Ureter (tissue), 1 donor: ENCODE results near the gene PDHX. TPM values are rescaled to one million over a fixed set of nuclear protein-coding genes. Genes with fewer than 3 reads are reported as not detected.
"Not testable (repeated sequence)": the region's sequence is repeated elsewhere in the genome, so short reads cannot be mapped to it uniquely, and the experiment has no call there.

Source experiments
- DNase-seq: peaks from one replicate; pipeline ENCODE4 v3.0.0-alpha.2; 2020; ENCODE audit warnings: low spot score
- total RNA-seq: library from RNA; stranded (reverse); gene quantifications from one replicate; pipeline ENCODE4 v1.2.4, GENCODE V29; 2023
- donor health status: DM: yes; HTN: yes; CAD: no.

The PDHX gene
- total RNA-seq, 1 donor from 2014 or later, result 39.4 TPM

DNA sequence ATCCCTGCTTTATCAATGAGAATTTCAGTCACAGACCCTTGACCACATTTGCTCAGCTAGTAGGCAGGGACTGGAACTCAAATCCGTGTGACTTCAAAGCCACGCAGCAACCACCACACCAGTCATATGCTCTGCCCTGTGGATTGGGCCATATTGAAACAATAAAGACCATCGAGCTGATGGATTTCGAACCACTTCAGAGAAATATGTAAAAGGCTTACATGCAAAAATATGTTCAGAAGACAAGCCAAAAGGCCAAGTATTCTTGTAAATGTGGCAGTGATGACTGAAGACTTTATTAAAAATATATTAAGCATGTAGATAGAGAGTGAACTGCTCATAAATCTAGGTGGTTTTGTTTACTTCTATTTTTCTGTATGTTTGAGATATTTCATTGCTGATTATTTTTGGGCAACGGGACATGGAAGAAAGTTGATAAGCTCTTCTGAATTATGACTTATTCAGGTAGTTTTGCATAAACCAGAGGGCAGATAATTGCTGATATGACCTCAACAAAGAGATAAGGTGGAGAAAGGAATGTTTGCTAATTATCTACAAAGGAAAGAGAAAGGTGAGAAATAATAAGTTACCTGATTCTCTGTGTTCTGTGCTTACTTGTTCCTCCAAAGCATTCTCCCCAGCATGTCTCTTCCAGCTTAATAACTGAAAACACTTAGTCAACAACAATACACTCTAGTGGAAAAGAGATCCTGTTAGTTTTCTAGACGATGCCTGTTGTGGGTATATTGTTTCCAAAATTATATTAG, 99.4 kb downstream of the PDHX start:
- no peak for DNase-seq

- no peak for DNase-seq
These were observed 100.5 kb downstream of the PDHX start for GRCh38 chr11:35016916-35017315.

GRCh38 chr11:35017528-35018342, 101.3 kb downstream of the PDHX start:
- no peak for DNase-seq

- DNase-seq, result no peak
These were observed 105.2 kb downstream of the PDHX start for GRCh38 chr11:35021589-35021988.

- not testable (repeated sequence) for DNase-seq
These were observed 107.5 kb downstream of the PDHX start for GRCh38 chr11:35023940-35024339.

GRCh38 chr11:35028007-35028406, 111.6 kb downstream of the PDHX start:
- not testable (repeated sequence) for DNase-seq

DNA sequence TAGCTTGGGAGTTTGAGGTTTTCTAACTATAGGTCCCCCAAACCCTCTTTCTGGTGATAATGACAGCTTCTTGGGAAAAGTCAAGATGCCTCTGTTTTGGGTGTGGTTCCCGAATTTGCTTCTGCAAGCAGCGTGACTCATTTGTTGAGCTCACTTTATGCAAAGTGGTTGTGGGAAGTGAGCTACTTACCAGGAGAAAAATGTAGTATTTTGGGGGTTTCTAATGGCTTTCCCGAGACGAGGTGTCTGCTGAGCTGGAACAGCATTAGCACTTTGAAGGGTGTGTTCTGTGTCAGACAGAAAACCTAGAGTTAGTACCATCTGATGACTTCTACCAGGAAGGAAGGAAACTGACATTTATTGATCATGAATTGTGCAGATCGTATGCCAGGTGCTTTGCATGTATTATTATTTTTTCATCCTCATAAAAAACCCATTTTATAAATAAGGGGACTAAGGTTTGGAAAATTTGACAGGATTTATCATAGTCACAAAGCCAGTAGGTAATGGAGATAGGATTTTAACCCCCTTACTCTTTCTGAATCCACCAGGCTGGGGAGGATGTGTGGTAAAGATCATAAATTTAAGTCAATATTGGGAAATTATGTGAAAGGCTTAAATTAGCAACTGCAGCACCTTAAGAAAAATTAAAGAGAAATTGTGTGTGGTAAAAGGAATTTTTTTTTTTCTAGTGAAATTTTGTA, 113.7 kb downstream of the PDHX start:
- no peak for DNase-seq

DNA sequence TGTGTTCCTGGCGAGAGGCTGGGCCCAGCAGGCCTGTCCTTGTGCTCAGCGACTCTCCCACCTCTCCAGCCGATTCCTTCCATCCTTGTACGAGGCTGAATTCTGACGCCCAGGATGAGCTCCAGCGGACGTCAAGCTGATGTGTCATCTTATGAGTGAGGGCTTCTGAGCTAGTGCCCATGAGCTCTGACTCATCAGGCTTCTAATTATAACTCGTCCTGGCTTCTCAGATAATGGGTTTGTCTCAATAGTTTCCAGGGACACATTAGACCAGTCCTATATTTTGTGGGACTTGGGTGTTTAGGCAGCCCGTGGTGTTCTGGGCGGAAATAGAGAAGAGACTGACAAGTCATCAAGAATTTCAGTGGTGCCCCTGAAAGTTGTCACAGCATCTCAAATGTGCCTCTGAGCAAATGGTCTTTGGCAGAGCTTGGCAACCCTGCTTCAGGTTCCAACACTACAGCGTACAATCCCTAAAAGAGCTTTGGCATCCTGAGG, 114.3 kb downstream of the PDHX start:
- no peak for DNase-seq

DNA sequence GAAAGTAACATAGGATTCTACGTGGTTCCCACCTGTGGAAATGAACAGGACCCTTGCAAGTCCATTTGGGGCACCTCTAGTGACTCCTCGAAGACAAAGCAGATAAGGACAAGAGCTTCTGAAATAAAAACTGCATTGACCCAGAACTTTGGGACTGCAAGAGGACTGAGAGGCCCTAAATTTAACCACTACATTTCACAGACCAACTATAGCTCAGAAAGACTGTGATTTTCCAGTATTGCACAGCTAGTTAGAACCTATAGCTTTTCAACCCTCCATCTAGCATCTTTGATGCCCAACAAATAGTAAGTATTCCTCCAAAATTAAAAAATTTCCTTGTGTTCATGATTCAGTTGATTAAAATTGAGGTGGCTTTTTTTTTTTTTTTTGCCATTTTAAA, 114.9 kb downstream of the PDHX start:
- no peak for DNase-seq

DNA sequence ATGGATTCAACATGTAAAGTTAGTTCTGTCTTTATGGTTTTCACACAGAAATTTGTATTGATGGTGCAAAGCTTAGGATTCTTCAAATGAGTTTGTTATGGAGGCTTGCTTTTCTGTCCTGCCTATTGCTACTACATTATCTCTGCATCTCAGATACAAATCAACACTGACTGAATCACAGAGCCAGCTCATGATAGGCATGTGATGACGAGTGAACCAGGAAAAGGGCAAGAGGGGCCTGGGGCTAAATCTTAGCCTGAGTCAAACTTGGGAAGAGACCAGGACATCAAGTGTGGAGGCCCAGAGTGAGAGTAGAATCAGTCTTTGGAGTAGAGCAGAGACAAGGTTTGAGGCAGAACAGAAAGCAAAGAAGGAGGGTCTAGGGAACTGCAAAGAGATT, 115.4 kb downstream of the PDHX start:
- no peak for DNase-seq

- no peak for DNase-seq
These were observed 116.6 kb downstream of the PDHX start for GRCh38 chr11:35033011-35033410.

GRCh38 chr11:35034401-35034800, 118.0 kb downstream of the PDHX start:
- DNase-seq, result no peak

GRCh38 chr11:35035894-35036408, 119.5 kb downstream of the PDHX start:
- DNase-seq, result no peak

DNA sequence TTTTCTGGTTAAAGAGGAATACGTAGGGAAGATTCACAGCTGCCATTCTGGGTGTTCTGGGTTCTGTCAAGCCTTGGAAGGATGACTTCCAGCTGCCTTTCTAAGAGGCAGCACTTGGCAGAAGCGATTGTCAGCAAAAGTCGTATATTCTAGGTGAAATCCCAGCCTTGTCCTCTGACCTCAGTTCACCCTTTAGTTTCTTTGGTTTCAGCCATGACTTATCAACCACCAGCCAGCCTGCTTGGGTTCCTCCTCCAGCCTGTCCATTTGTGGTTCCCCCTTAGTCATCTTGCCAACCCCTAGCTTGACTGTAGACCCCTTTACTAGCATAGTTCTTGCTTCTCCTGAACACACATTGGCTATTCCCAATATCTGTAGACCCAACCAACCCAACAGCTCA, 120.2 kb downstream of the PDHX start:
- DNase-seq, result no peak

- DNase-seq, result no peak
These were observed 122.0 kb downstream of the PDHX start for GRCh38 chr11:35038211-35038928.

GRCh38 chr11:35039076-35039475, 122.7 kb downstream of the PDHX start:
- no peak for DNase-seq

DNA sequence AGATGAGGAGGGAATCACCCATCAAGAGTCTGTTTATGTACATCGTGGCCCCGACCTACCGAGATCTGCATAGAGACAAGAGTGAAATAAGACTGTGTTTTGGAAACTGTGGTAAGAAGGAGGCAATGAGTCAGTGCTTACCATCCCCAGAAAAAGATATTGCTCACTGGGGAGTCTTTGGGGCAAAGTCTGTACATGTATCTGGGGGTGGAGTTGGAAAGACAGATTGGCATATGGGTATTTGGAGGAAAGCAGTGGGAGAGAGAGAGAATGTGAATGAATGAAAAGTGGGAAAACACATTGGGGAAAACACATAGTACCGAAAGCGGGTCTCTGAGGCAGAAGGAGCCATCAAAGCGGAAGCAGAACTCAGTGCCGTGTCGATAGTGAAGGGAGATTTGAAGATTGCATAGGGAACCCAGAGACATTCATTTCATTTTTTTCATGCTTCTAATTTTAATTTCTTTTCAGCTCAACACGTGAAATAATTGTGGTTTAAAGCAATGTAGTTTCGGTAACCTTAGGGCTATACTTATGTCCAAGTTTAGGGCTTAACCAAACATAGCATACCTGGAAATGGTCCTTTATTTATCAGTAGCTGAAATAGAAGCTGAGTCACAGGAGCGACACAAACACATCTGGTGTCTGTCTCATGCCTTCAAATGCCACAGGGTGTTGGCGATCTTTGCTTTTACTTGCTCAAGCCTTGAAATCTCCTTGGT, 124.0 kb downstream of the PDHX start:
- DNase-seq, result no peak

DNA sequence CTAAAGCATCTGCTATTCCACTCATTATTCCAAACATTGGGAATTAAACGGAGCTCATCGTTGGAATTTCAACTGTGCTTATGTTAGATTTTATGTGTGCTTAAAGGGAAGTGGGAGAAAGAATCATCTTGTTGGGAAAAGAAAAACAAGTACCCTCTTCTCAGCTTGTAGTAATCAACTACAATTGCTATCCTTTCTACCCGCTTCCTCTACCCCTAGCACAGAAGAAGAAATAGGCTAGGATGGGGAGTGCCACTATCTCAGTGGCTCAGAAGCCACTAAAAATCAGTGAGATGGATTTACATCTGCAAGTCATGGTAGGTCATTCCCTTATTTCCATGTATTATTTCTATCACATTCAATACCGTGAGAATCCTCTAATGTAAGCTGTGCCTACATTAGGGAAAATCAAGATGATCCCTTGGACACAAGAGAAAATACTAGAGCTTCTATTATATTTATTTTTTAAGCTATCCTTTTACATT, 124.7 kb downstream of the PDHX start:
- no peak for DNase-seq

DNA sequence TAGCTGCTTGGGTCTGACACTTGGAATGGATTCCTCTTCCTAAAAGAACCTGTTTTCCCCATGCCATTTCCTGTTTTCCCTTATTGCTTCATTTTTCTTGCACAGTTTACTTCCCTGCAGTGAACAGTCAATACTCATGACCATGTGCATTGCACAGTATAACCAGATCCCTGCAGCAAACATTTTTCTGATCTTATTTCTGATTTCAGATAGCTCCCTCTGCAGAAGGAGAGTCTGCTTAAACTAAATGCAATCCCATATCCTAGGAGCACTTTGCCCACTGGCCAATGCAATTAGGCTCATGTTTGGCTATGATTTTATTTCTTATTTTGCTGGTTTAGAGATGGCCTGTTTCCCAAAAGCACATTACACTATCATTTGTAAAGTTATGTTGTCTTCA, 125.8 kb downstream of the PDHX start:
- no peak for DNase-seq

DNA sequence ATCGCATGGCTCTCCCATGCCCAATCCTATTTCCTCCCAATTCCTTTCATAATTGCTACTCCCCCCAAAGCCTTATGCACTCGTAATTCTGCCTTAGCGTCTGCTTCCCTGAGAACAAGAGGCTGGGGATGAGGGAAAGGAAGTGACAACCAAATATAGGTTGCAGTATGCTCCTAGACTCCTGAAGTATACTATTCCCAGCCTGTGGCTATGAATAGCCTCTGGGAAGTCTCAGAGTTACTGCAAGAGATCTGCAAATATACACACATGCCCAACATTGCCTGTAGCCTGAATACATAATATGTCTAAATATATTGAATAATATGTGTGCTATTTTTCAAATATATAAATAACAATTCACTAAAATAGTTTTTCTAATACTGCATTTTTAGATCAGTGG, 126.5 kb downstream of the PDHX start:
- no peak for DNase-seq

DNA sequence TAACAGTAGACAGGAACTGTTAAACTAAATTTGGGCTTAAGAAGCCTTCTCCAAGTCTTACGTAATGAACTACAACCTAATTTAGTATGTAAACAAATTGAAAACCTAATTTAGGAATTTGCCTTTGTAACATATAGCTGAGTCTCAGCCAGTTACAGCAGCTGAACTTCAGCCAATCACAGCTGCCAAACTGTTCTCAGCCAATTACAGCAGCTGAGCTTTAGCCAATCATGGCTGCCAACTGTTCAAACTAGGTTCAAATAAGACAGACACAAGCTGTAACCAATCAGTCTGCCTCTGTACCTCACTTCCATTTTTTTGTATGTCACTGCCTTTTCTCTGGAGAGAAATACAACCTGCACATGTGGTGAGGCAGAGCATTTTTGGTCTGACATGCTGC, 127.5 kb downstream of the PDHX start:
- DNase-seq, result no peak
